Naive thymus-derived CD8-positive, alpha-beta T cell (primary cell): Measurements from ENCODE around the gene PELI1. TPM values are rescaled to one million over a fixed set of nuclear protein-coding genes. Genes with fewer than 3 reads are reported as not detected.
A peak's percentile ranks its signal among the peaks of the same experiment; 100 is the strongest.
"Not testable (repeated sequence)": the region's sequence is repeated elsewhere in the genome, so short reads cannot be mapped to it uniquely, and the experiment has no call there.

Experiments
- ATAC-seq, 2 donors: fragments of 150-1000 bp; cut with Tn5 transposase in 1 of 2; sonication (Bioruptor Pico), chemical (Tn5 transposase) in 1 of 2; 1 replicate in 1 of 2; 2 replicates in 1 of 2; pipeline ENCODE4 v1.10.0; 2021; ENCODE audit warnings: mild to moderate bottlenecking in 2 of 2, moderate library complexity in 2 of 2
- POLR2A ChIA-PET: fragments of 350-600 bp; sonication (Branson Sonifier 250); formaldehyde crosslinking; loops from one replicate; lab custom pipeline; 2021; ENCODE audit warnings: antibody characterized with exemption; lab: Charles Lee
- DNase-seq, 10 donors: peaks; one replicate each; pipeline versions ENCODE4 v3.0.0 to v3.0.0-alpha.2; 2020 to 2022
- H3K27ac Mint-ChIP-seq, 10 donors: one replicate each; pipeline ENCODE4 v1.8.0; 2020 to 2022; ENCODE audit warnings: mild to moderate bottlenecking in 10 of 10, mixed read lengths in 10 of 10, moderate library complexity in 4 of 10, inconsistent platforms in 1 of 10
- H3K27me3 Mint-ChIP-seq, 5 donors: one replicate each; pipeline ENCODE4 v1.8.0; 2021 to 2022; ENCODE audit warnings: mixed read lengths in 5 of 5
- H3K36me3 Mint-ChIP-seq, 3 donors: one replicate each; pipeline ENCODE4 v1.8.0; 2020 to 2022; ENCODE audit warnings: mixed read lengths in 3 of 3, mild to moderate bottlenecking in 2 of 3, inconsistent platforms in 1 of 3
- H3K4me1 Mint-ChIP-seq, 4 donors: one replicate each; pipeline ENCODE4 v1.8.0; 2021 to 2022; ENCODE audit warnings: mixed read lengths in 4 of 4
- H3K4me3 Mint-ChIP-seq, 10 donors: one replicate each; pipeline ENCODE4 v1.8.0; 2020 to 2022; ENCODE audit warnings: mild to moderate bottlenecking in 10 of 10, mixed read lengths in 10 of 10, moderate library complexity in 6 of 10, inconsistent platforms in 1 of 10
- H3K9me3 Mint-ChIP-seq, 9 donors: one replicate each; pipeline ENCODE4 v1.8.0; 2020 to 2022; ENCODE audit warnings: mixed read lengths in 9 of 9, mild to moderate bottlenecking in 3 of 9, inconsistent platforms in 1 of 9, moderate library complexity in 1 of 9
- polyA plus RNA-seq, 3 donors: library from polyadenylated mRNA; unstranded; fragments of 300-500 nt; fragmentation: Illumina TruSeq; gene quantifications; one replicate each; pipeline ENCODE4 v1.2.3, GENCODE V29; 2021
- total RNA-seq, 8 experiments: library from RNA in 2 of 8; stranded (reverse) in 2 of 8; gene quantifications; one replicate each; pipeline ENCODE4 v1.2.3 and lab custom pipeline; 2021 to 2026

Gene PELI1
- total and polyA plus RNA-seq, 5 experiments from 2014 or later, result 4.7 to 27.8 (median 5.8) TPM

GRCh38 chr2:64100584-64100983 is 43.6 kb downstream of the PELI1 start:
- peak overlapping the region in 4 of 10 donors; percentile 44 to 88 (median 86) for H3K27ac Mint-ChIP-seq
- ATAC-seq, H3K9me3 Mint-ChIP-seq, H3K27me3 Mint-ChIP-seq, DNase-seq: not testable (repeated sequence)
- peak overlapping the region in 1 of 10 donors; percentile 40 for H3K4me3 Mint-ChIP-seq
- H3K4me1 Mint-ChIP-seq, result peaks cover 4 to 46% (median 26%) of the 10 kb centered on the region in 4 donors
- peaks cover 24 to 57% (median 32%) of the 10 kb centered on the region in 3 donors for H3K36me3 Mint-ChIP-seq
- POLR2A ChIA-PET, result interaction anchor here (1.1 kb wide), 1 partner anchor 43 kb away, joined by 8 read pairs; no protein-coding TSS in a partner anchor

- POLR2A ChIA-PET, result no interaction called here
- Mint-ChIP-seq H3K4me1 (peaks cover 5 to 33% (median 11%) of the 10 kb centered on the region in 4 donors), H3K27ac (no peak overlapping the region), H3K27me3 (no peaks in the 10 kb centered on the region), H3K36me3 (peaks cover 32 to 61% (median 55%) of the 10 kb centered on the region in 3 donors), H3K4me3 (no peak overlapping the region), H3K9me3 (peaks cover 0 to 5% (median 0%) of the 10 kb centered on the region in 9 donors)
- DNase-seq (no peak), ATAC-seq (no peak)
These were observed 49.4 kb downstream of the PELI1 start for GRCh38 chr2:64094663-64095382.

GRCh38 chr2:64093341-64093740 is 50.9 kb downstream of the PELI1 start:
- Mint-ChIP-seq H3K36me3 (peaks cover 28 to 50% (median 50%) of the 10 kb centered on the region in 3 donors), H3K27ac (no peak overlapping the region), H3K27me3 (no peaks in the 10 kb centered on the region), H3K4me1 (peaks cover 5 to 33% (median 12%) of the 10 kb centered on the region in 4 donors), H3K4me3 (no peak overlapping the region), H3K9me3 (peaks cover 0 to 5% (median 0%) of the 10 kb centered on the region in 9 donors)
- ATAC-seq, result no peak
- DNase-seq, result no peak
- POLR2A ChIA-PET, result no interaction called here

GRCh38 chr2:64092502-64092901 is 51.7 kb downstream of the PELI1 start:
- Mint-ChIP-seq H3K27me3 (no peaks in the 10 kb centered on the region), H3K9me3 (peaks cover 0 to 5% (median 0%) of the 10 kb centered on the region in 9 donors), H3K27ac (no peak overlapping the region), H3K4me1 (peaks cover 5 to 35% (median 12%) of the 10 kb centered on the region in 4 donors), H3K4me3 (no peak overlapping the region), H3K36me3 (peaks cover 25 to 42% (median 42%) of the 10 kb centered on the region in 3 donors)
- no peak for ATAC-seq
- no peak for DNase-seq
- POLR2A ChIA-PET, result no interaction called here

- peaks cover 8 to 22% (median 21%) of the 10 kb centered on the region in 3 donors for H3K36me3 Mint-ChIP-seq
- POLR2A ChIA-PET, result no interaction called here
- H3K4me3 Mint-ChIP-seq, result no peak overlapping the region
- peak overlapping the region in 4 of 10 donors; percentile 4 to 38 (median 22) for H3K27ac Mint-ChIP-seq
- no peak for DNase-seq
- H3K27me3 Mint-ChIP-seq, result no peaks in the 10 kb centered on the region
- H3K9me3 Mint-ChIP-seq, result no peaks in the 10 kb centered on the region
- peak in 1 of 2 donors; percentile 41 for ATAC-seq
- H3K4me1 Mint-ChIP-seq, result peaks cover 5 to 42% (median 13%) of the 10 kb centered on the region in 4 donors
These were observed 54.0 kb downstream of the PELI1 start for GRCh38 chr2:64090264-64090663.

- H3K27ac Mint-ChIP-seq, result peak overlapping the region in 2 of 10 donors; percentile 9 to 37
- H3K4me3 Mint-ChIP-seq, result no peak overlapping the region
- ATAC-seq, result no peak
- H3K27me3 Mint-ChIP-seq, result peaks cover 0 to 3% (median 0%) of the 10 kb centered on the region in 5 donors
- POLR2A ChIA-PET, result no interaction called here
- DNase-seq, result no peak
- peaks cover 5 to 23% (median 13%) of the 10 kb centered on the region in 4 donors for H3K4me1 Mint-ChIP-seq
- no peaks in the 10 kb centered on the region for H3K9me3 Mint-ChIP-seq
- H3K36me3 Mint-ChIP-seq, result peaks cover 0 to 6% (median 5%) of the 10 kb centered on the region in 3 donors
These were observed 57.7 kb downstream of the PELI1 start for GRCh38 chr2:64086347-64087082.

- H3K27ac Mint-ChIP-seq, result no peak overlapping the region
These were observed 58.3 kb downstream of the PELI1 start for GRCh38 chr2:64085936-64086335.

GRCh38 chr2:64081046-64081445 is 63.2 kb downstream of the PELI1 start:
- ATAC-seq (no peak), DNase-seq (no peak)
- peaks cover 0 to 13% (median 3%) of the 10 kb centered on the region in 5 donors for H3K27me3 Mint-ChIP-seq
- H3K27ac Mint-ChIP-seq, result peak overlapping the region in 1 of 10 donors; percentile 34
- H3K4me3 Mint-ChIP-seq, result no peak overlapping the region
- H3K36me3 Mint-ChIP-seq, result no peaks in the 10 kb centered on the region
- no peaks in the 10 kb centered on the region for H3K9me3 Mint-ChIP-seq
- H3K4me1 Mint-ChIP-seq, result peaks cover 0 to 2% (median 0%) of the 10 kb centered on the region in 4 donors
- POLR2A ChIA-PET, result no interaction called here

More at GRCh38 chr2:64085936-64086335, 58.3 kb downstream of the PELI1 start:
- Mint-ChIP-seq H3K36me3 (peaks cover 0 to under 1% (median 0%) of the 10 kb centered on the region in 3 donors), H3K4me3 (no peak overlapping the region), H3K4me1 (peaks cover 3 to 17% (median 10%) of the 10 kb centered on the region in 4 donors), H3K27me3 (peaks cover 0 to 4% (median 2%) of the 10 kb centered on the region in 5 donors), H3K9me3 (no peaks in the 10 kb centered on the region)
- POLR2A ChIA-PET, result interaction anchor here (0.6 kb wide), 1 partner anchor 31 kb away, joined by 3 read pairs; no protein-coding TSS in a partner anchor
- no peak for ATAC-seq
- DNase-seq, result no peak

- ATAC-seq (no peak), DNase-seq (no peak)
- Mint-ChIP-seq H3K36me3 (no peaks in the 10 kb centered on the region), H3K9me3 (no peaks in the 10 kb centered on the region), H3K4me1 (peaks cover 0 to 2% (median 0%) of the 10 kb centered on the region in 4 donors), H3K27ac (no peak overlapping the region), H3K27me3 (peaks cover 0 to 13% (median 3%) of the 10 kb centered on the region in 5 donors), H3K4me3 (no peak overlapping the region)
- POLR2A ChIA-PET, result interaction anchor here (0.5 kb wide), 2 partner anchors 18 to 121 kb away, joined by 3 to 4 read pairs; no protein-coding TSS in a partner anchor
These were observed 64.0 kb downstream of the PELI1 start for GRCh38 chr2:64080179-64080578.

GRCh38 chr2:64079688-64080087 is 64.5 kb downstream of the PELI1 start:
- not testable (repeated sequence) for H3K4me3 Mint-ChIP-seq, DNase-seq, ATAC-seq, H3K4me1 Mint-ChIP-seq, H3K36me3 Mint-ChIP-seq, H3K9me3 Mint-ChIP-seq, H3K27ac Mint-ChIP-seq
- POLR2A ChIA-PET, result interaction anchor here (0.5 kb wide), 2 partner anchors 17 to 121 kb away, joined by 3 to 4 read pairs; no protein-coding TSS in a partner anchor
- H3K27me3 Mint-ChIP-seq, result peaks cover 0 to 13% (median 3%) of the 10 kb centered on the region in 5 donors

- POLR2A ChIA-PET, result not testable (repeated sequence)
These were observed 67.4 kb downstream of the PELI1 start for GRCh38 chr2:64076828-64077227.

GRCh38 chr2:64074616-64075015 is 69.6 kb downstream of the PELI1 start:
- H3K4me1 Mint-ChIP-seq, H3K4me3 Mint-ChIP-seq, H3K27ac Mint-ChIP-seq, DNase-seq, H3K27me3 Mint-ChIP-seq, H3K9me3 Mint-ChIP-seq, POLR2A ChIA-PET, ATAC-seq, H3K36me3 Mint-ChIP-seq: not testable (repeated sequence)

More at GRCh38 chr2:64076828-64077227, 67.4 kb downstream of the PELI1 start:
- H3K4me1 Mint-ChIP-seq, H3K27ac Mint-ChIP-seq, ATAC-seq, DNase-seq, H3K9me3 Mint-ChIP-seq, H3K36me3 Mint-ChIP-seq, H3K4me3 Mint-ChIP-seq: not testable (repeated sequence)
- H3K27me3 Mint-ChIP-seq, result peaks cover 0 to 13% (median 2%) of the 10 kb centered on the region in 5 donors
